GM03348 (cell line): ENCODE measurements around the gene ITGA3.
A peak's percentile ranks its signal among the peaks of the same experiment; 100 is the strongest.
"Not testable (repeated sequence)": the region's sequence is repeated elsewhere in the genome, so short reads cannot be mapped to it uniquely, and the experiment has no call there.

Experiments
- DNase-seq: peaks from one replicate; pipeline ENCODE4 v3.0.0; 2012; ENCODE audit warnings: low spot score

The ITGA3 gene

GRCh38 chr17:50035421-50035879 lies 20.5 kb upstream of the ITGA3 start:
- DNase-seq, result no peak

GRCh38 chr17:50035945-50036344 lies 20.0 kb upstream of the ITGA3 start:
- DNase-seq, result peak; percentile 2

GRCh38 chr17:50036455-50037261 lies 19.3 kb upstream of the ITGA3 start:
- DNase-seq, result peak; percentile 2

GRCh38 chr17:50037321-50038107 lies 18.4 kb upstream of the ITGA3 start:
- peak; percentile 79 for DNase-seq

- DNase-seq, result no peak
These were observed 16.9 kb upstream of the ITGA3 start for GRCh38 chr17:50039058-50039457.

- DNase-seq, result not testable (repeated sequence)
These were observed 15.4 kb upstream of the ITGA3 start for GRCh38 chr17:50040496-50040895.

- DNase-seq, result no peak
These were observed 13.7 kb upstream of the ITGA3 start for GRCh38 chr17:50042211-50042610.

- DNase-seq, result no peak
These were observed 12.4 kb upstream of the ITGA3 start for GRCh38 chr17:50043290-50044148.

- no peak for DNase-seq
These were observed 11.4 kb upstream of the ITGA3 start for GRCh38 chr17:50044483-50044882.

GRCh38 chr17:50045154-50045553 lies 10.8 kb upstream of the ITGA3 start:
- no peak for DNase-seq

GRCh38 chr17:50046179-50046578 lies 9.7 kb upstream of the ITGA3 start:
- DNase-seq, result no peak

GRCh38 chr17:50046667-50047066 lies 9.2 kb upstream of the ITGA3 start:
- DNase-seq, result no peak

GRCh38 chr17:50047083-50047482 lies 8.8 kb upstream of the ITGA3 start:
- no peak for DNase-seq

- DNase-seq, result peak; percentile 65
These were observed 8.3 kb upstream of the ITGA3 start for GRCh38 chr17:50047488-50048126.

- no peak for DNase-seq
These were observed 7.7 kb upstream of the ITGA3 start for GRCh38 chr17:50048146-50048720.

- DNase-seq, result no peak
These were observed 6.9 kb upstream of the ITGA3 start for GRCh38 chr17:50048988-50049387.

- DNase-seq, result no peak
These were observed 6.3 kb upstream of the ITGA3 start for GRCh38 chr17:50049636-50050035.

- no peak for DNase-seq
These were observed 5.4 kb upstream of the ITGA3 start for GRCh38 chr17:50050431-50051032.

GRCh38 chr17:50051082-50051576 lies 4.8 kb upstream of the ITGA3 start:
- DNase-seq, result peak; percentile 67

GRCh38 chr17:50051606-50052005 lies 4.3 kb upstream of the ITGA3 start:
- no peak for DNase-seq
